ENCODE measurements around the gene RABIF.

The RABIF gene

DNA sequence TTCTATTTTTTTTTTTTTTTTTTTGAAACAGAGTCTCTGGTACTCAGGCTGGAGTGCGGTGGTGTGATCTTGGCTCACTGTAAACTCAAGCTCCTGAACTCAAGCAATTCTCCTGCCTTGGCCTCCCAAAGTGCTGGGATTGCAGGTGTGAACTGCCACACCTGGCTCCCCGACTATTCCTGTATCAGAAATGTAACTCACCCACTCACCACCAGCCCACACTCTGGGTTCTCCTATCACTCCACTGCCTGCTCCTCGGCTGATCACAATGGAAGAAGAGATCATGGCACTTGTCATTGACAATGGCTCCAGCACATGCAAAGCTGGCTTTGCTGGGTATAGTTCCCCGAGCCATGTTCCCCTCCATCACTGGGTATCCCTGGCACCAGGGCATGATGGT is 15.9 kb downstream of the RABIF start:
- no peak for DNase-seq (ENCODE audit: low read depth in 2 of 2)

DNA sequence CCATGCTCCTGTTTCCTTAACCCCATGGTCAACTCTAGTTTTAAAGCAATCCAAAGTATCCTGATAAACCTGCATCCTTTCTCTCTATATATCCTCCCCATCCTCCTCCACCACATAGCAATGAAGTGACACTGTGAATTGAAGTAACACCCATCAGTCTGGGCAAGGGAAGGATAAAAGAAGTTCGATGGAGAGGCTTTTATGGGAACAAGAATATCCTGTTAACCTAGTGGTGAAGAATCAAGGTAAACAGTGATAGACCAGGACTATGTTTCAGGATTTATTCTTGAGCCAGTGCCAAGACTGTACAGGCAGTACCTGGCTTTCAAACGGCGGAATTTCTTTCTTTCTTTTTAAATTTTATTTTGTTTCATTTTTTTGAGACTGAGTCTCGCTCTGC is 17.6 kb downstream of the RABIF start:
- DNase-seq (ENCODE audit: low read depth in 2 of 2), result no peak

- no peak for DNase-seq (ENCODE audit: low read depth in 2 of 2)
Measured at GRCh38 chr1:202862679-202863560, 26.0 kb downstream of the RABIF start.

GRCh38 chr1:202861420-202862132 is 27.4 kb downstream of the RABIF start:
- no peak for DNase-seq (ENCODE audit: low read depth in 2 of 2)

GRCh38 chr1:202860744-202861419 is 28.1 kb downstream of the RABIF start:
- DNase-seq (ENCODE audit: low read depth in 2 of 2), result no peak

DNA sequence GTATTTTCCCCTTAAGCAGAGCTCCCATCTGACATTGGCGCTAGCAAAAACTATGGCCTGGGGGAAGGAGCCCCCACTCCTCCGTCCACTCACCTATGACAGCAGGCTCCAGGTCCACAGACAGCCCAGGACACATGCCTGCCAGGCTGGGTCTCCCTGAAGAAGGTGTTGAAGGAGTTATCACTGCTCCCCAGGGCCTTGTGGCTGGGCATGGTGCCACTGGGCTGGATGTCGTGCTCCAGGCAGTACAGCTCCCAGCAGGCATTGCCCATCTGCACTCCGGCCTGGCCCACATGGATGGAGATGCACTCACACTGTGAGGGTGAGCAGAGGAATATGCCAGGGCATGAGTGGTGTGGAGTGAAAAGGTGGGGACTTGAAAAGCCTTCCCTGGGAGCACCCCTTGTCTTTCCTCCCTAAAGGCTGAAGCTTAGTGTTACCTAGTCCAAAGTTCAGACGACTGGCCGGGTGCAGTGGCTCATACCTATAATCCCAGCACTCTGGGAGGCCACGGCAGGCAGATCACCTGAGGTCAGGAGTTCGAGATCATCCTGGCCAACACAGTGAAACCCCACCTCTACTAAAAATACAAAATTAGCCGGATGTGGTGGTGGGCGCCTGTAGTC is 30.0 kb downstream of the RABIF start:
- DNase-seq (ENCODE audit: low read depth in 2 of 2), result no peak

- no peak for DNase-seq (ENCODE audit: low read depth in 2 of 2)
Measured at GRCh38 chr1:202858331-202858730, 30.6 kb downstream of the RABIF start.

DNA sequence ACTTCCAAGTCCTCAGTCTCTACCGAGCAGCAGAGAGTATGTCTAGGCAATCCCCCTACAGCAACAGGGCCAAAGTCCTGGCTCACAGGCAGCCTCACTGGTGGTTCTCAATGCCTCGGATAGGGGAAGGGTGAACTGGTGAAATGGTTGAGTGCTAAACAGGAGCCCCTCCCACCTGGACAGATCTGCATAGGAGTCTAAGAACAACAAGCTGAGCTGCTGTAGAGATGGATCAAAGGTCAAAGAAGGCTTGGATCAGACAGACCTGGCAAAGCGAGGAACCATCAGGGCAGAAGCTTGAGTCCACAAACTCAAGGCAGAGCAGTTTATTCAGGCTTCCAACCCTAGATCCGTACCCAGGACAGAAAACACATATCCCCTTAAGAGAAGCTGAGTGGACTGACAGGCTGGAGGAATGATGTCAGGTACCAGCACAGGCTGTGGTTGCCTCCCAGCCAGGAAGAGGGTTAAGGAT is 31.8 kb downstream of the RABIF start:
- DNase-seq (ENCODE audit: low read depth in 2 of 2), result no peak

GRCh38 chr1:202856014-202856413 is 32.9 kb downstream of the RABIF start:
- DNase-seq (ENCODE audit: low read depth in 2 of 2), result no peak

DNA sequence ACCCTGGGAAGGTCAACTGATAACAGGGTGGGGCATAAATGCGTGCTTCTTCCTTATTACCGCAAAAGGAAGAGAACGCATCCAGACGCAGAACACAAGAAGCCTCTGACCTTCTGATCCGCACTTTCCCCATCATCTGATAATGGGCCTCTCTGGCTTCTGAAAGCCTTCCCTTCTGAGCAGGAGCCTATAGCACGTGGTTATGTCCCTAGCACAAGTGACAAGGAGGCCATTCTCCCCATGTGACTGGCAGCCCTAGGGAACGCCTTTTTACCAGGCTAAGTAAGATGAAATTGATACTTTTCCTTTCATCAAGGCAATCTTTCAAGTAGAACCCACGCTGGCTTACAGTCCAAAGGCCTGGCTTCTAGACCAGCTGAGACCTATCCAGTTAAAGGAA is 34.2 kb downstream of the RABIF start:
- DNase-seq (ENCODE audit: low read depth in 2 of 2), result no peak

DNA sequence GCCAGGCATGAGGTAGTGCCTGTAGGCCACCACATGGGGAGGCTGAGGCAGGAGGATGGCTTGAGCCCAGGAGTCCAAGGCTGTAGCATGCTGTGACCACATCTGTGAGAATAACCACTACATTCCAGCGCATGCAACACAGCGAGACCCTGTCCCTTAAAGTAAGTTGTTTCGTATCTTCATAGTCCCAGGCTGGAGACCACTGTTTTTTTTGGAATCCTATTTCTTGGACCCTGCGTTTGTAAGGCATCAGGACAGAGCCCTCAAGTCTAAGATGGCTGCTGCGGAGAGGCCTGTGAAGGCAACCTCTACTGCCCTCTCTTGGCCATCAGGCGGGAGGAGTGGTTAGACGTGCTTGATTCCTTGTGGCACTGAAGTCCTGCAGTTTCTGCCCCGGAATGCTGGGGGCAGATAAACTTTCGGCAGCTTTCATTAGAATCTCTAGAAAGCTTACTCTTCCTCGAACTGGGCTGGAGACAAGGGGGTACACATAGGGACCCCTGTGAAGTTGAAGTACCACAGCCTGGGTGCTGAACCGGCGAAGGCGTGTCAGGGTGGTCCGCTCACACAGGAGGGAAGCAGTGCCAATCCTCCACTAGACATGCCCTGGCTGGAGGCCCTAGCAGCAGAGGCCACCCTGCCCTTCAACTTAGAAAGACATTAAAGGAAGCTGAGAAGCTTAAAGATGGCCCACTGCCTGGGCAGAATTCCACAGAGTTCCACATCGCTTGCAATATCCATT is 36.6 kb downstream of the RABIF start:
- DNase-seq (ENCODE audit: low read depth in 2 of 2), result no peak

DNA sequence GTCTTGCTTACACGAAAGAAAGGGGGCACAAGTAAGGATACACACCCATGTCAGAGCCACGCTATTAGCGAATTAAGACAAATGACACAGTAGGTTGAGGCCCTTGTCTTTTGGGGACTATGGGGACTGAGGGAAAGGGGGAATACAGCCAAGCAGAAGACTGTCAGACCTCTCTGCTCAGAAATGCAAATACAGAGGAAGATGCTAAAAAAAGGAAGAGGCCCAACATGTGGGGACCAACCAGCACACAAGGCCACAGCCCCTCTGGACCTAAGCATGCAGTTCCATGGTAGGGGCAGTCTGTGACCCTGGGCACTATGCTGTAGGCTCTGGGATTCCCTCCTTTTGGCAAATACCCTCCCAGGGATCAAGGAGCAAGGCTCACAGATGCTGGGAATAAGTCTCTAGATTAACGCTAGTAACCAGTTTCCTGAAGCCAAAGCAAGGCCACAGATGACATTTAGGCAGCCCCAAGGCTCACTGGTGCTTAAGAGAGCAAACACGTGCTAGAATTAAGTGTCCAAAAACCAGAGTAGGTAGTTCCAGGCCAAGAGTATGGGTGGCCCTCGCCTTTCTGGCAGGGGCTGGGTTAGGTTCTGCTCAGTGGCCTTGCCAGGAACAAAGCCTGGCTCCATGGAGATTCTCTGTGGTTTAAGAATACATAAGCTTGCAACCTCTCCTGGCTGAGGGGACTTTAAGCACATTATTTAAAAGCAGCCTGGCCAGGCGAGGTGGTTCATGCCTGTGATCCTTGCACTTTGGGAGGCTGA is 38.2 kb downstream of the RABIF start:
- DNase-seq (ENCODE audit: low read depth in 2 of 2), result no peak

DNA sequence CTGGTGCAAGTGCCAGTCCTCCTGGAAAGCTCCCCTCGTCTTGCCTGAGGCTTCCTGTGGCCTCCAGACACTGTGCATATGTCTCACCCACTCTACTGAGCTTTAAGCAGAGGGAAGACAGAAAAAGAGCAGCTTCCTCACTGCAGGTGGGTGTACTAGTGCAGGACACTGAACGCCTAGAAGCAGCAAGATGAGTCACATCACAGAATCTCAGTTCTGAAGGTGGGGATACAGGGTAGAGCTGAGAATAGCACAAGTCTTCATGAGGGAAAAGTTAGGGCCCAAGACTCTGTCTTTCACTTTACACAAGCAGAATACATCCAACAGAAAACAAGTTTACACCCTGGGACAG is 40.8 kb downstream of the RABIF start:
- DNase-seq (ENCODE audit: low read depth in 2 of 2), result no peak

GRCh38 chr1:202844935-202845334 is 44.0 kb downstream of the RABIF start:
- DNase-seq (ENCODE audit: low read depth in 2 of 2), result no peak

DNA sequence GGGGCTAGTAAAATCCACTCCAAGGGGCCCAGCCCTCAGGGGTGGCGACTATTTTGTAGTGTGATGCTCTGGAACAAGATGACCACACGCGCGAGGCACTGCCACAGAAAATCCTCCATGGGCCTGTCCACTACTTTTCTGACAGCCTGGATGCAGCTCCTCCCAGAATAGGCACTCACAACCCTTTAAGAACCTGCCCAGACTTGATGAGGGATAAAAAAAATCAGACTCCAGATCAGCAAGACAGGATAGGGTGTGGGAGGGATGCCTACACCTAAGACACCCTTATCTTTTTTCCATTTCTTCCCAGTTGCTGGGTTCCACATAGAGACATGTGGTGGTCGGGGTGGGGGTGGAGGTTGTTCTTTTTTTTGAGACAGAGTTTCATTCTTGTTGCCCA is 44.7 kb downstream of the RABIF start:
- DNase-seq (ENCODE audit: low read depth in 2 of 2), result no peak

- DNase-seq (ENCODE audit: low read depth in 2 of 2), result no peak
Measured at GRCh38 chr1:202843081-202843480, 45.9 kb downstream of the RABIF start.

DNA sequence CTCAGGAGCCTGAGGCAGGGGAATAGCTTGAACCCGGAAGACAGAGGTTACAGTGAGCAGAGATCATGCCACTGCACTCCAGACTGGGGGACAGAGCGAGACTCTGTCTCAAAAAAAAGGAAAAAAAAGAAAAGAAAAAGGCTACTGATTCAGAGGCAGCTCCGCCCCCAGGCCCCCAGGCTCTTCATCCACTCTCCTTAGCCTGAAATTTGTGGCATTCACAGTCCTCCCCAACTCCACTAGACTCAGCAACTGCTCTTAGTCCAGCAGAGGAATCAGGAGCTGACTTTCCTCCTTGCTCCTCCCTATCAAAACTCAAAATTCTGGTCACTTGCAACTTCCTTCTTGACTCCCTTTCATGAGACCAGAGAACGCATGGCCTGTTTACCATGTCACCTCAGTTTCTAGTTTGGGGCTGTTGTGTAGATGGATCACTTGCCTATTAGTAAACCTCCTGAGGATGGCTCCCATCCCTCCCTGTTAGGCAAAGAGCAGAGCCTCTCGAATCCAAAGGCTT is 51.1 kb downstream of the RABIF start:
- DNase-seq (ENCODE audit: low read depth in 2 of 2), result no peak

- no peak for DNase-seq (ENCODE audit: low read depth in 2 of 2)
Measured at GRCh38 chr1:202836623-202837403, 52.1 kb downstream of the RABIF start.

DNA sequence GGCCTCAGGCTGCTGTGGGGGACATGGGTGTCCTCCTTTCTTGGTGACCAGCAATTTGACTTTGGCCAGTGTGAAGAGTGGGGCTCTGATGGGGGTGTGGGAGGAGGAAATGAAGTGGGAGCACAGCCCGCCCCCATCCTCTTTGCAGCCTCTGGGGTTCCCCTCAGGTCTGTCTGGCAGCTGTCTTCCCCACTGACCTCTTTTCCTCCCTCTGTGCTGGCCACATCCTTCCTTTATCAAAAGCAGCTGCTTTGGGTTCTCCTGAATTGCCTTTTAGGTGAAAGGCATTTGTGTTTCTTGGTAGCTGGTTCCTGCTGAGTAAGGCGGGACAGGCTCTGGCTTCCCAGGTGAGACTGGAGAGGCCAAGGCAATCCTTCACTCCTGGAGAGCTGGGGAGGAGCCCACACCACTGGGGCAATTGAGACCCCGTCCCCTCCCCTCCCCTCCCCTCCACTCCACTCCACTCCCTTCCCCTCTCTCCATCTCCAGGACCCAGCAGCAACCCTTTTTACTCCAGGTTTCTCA is 53.3 kb downstream of the RABIF start:
- no peak for DNase-seq (ENCODE audit: low read depth in 2 of 2)

Measured in activated CD8-positive, alpha-beta memory T cell treated with anti-CD3 and anti-CD28 coated beads for 4 hours (primary cell).